IMR-90 (cell line): ENCODE measurements around the gene AGAP1. TPM values are rescaled to one million over a fixed set of nuclear protein-coding genes. Genes with fewer than 3 reads are reported as not detected.

Experiments
- ATAC-seq: fragments of 200-7000 bp; cut with Tn5 transposase; 2 replicates; pipeline ENCODE4 v1.9.1; 2020; ENCODE audit warnings: low read depth, mild to moderate bottlenecking, moderate library complexity
- BruUV-seq: library from RNA; stranded (reverse); fragments of 400-500 nt; replicated peaks from 2 replicates; lab custom pipeline; 2021; lab: Mats Ljungman, UMichigan
- CTCF ChIA-PET: fragments of 300-600 bp; formaldehyde crosslinking; extraction: SDS; loops from one replicate; lab custom pipeline; 2021; ENCODE audit warnings: antibody characterized with exemption; lab: Yijun Ruan, JAX
- POLR2A ChIA-PET: fragments of 300-600 bp; sonication (Branson Sonifier 250); formaldehyde crosslinking; loops from one replicate; lab custom pipeline; 2022; ENCODE audit warnings: antibody characterized with exemption; ENCODE audit not compliant: unreplicated experiment; lab: Charles Lee
- DNase-seq: peaks from one replicate; pipeline ENCODE4 v3.0.0; 2013
- H2AFZ ChIP-seq: replicated peaks from 2 replicates; pipeline ENCODE3; 2013; ENCODE audit warnings: low read length, mild to moderate bottlenecking; ENCODE audit not compliant: poor library complexity
- H2AK5ac ChIP-seq: 2 replicates; pipeline ENCODE4 v1.6.1; 2013; ENCODE audit warnings: low read depth, low read length, inconsistent platforms
- H2AK9ac ChIP-seq: replicated peaks from 2 replicates; pipeline ENCODE3; 2013; ENCODE audit warnings: mild to moderate bottlenecking, low read depth, low read length, moderate library complexity; ENCODE audit not compliant: poor library complexity
- H2BK120ac ChIP-seq: 2 replicates; pipeline ENCODE4 v1.6.1; 2013; ENCODE audit warnings: low read depth, low read length, inconsistent platforms
- H2BK15ac ChIP-seq: 3 replicates; pipeline ENCODE4 v1.6.1; 2013; ENCODE audit warnings: low read depth, low read length, inconsistent platforms
- H2BK20ac ChIP-seq: 2 replicates; pipeline ENCODE4 v1.6.1; 2013; ENCODE audit warnings: low read depth, mild to moderate bottlenecking, inconsistent platforms, low read length, moderate library complexity
- H2BK5ac ChIP-seq: 2 replicates; pipeline ENCODE4 v1.6.1; 2013; ENCODE audit warnings: mild to moderate bottlenecking, low read depth, low read length, inconsistent platforms; ENCODE audit not compliant: poor library complexity, severe bottlenecking
- H3K14ac ChIP-seq: replicated peaks from 2 replicates; pipeline ENCODE4 v1.6.1; 2013; ENCODE audit warnings: low read depth, low read length, inconsistent platforms
- H3K18ac ChIP-seq: 2 replicates; pipeline ENCODE4 v1.6.1; 2013; ENCODE audit warnings: low read depth, low read length, control low read depth
- H3K23ac ChIP-seq: 2 replicates; pipeline ENCODE4 v1.6.1; 2013; ENCODE audit warnings: low read depth, low read length, inconsistent platforms
- H3K27ac ChIP-seq: 2 replicates; pipeline ENCODE4 v1.5.1; 2013; ENCODE audit warnings: mild to moderate bottlenecking, control low read depth, low read length; ENCODE audit not compliant: insufficient read depth
- H3K27me3 ChIP-seq: 2 replicates; pipeline ENCODE4 v1.6.1; 2013; ENCODE audit warnings: low read length; ENCODE audit not compliant: control insufficient read depth, insufficient read depth
- H3K36me3 ChIP-seq: 2 replicates; pipeline ENCODE4 v1.6.1; 2013; ENCODE audit warnings: low read length, mixed read lengths; ENCODE audit not compliant: control insufficient read depth, insufficient read depth
- H3K4ac ChIP-seq: 2 replicates; pipeline ENCODE4 v1.6.1; 2013; ENCODE audit warnings: low read depth, low read length, inconsistent platforms
- H3K4me1 ChIP-seq: 2 replicates; pipeline ENCODE4 v1.6.1; 2013; ENCODE audit warnings: low read length, mixed read lengths; ENCODE audit not compliant: control insufficient read depth, insufficient read depth
- H3K4me2 ChIP-seq: 2 replicates; pipeline ENCODE4 v1.6.1; 2013; ENCODE audit warnings: low read depth, mild to moderate bottlenecking, control low read depth, low read length, moderate library complexity
- H3K4me3 ChIP-seq: 2 replicates; pipeline ENCODE4 v1.5.1; 2013; ENCODE audit warnings: low read depth, mild to moderate bottlenecking, control low read depth, low read length, moderate library complexity; ENCODE audit not compliant: insufficient read depth
- H3K56ac ChIP-seq: 2 replicates; pipeline ENCODE4 v1.6.1; 2013; ENCODE audit warnings: low read length, inconsistent platforms; ENCODE audit not compliant: insufficient read depth; ENCODE audit errors: extremely low read depth
- H3K79me1 ChIP-seq, 2 experiments: 2 replicates each; pipeline ENCODE4 v1.6.1; 2013; ENCODE audit warnings: low read length in 2 of 2, inconsistent platforms in 1 of 2, low read depth in 1 of 2
- H3K9ac ChIP-seq: 2 replicates; pipeline ENCODE4 v1.6.1; 2013; ENCODE audit warnings: low read depth, low read length, control low read depth
- H3K9me1 ChIP-seq: 2 replicates; pipeline ENCODE4 v1.6.1; 2013; ENCODE audit warnings: low read length, inconsistent platforms; ENCODE audit not compliant: insufficient read depth
- H3K9me3 ChIP-seq: 2 replicates; pipeline ENCODE4 v1.6.1; 2013; ENCODE audit warnings: low read length; ENCODE audit not compliant: control insufficient read depth, insufficient read depth
- H4K20me1 ChIP-seq: 2 replicates; pipeline ENCODE4 v1.6.1; 2013; ENCODE audit warnings: low read length, inconsistent platforms; ENCODE audit not compliant: insufficient read depth
- H4K5ac ChIP-seq: 2 replicates; pipeline ENCODE4 v1.6.1; 2013; ENCODE audit warnings: mild to moderate bottlenecking, low read depth, low read length, control low read depth
- H4K8ac ChIP-seq, 2 experiments: 2 replicates each; pipeline ENCODE4 v1.6.1; 2013; ENCODE audit warnings: low read depth in 2 of 2, low read length in 2 of 2, control low read depth in 1 of 2, inconsistent platforms in 1 of 2
- H4K91ac ChIP-seq: 2 replicates; pipeline ENCODE4 v1.6.1; 2013; ENCODE audit warnings: low read depth, low read length, inconsistent platforms; ENCODE audit not compliant: insufficient read depth
- BHLHE40 ChIP-seq: fragments of 150-350 bp; IDR thresholded peaks from 2 replicates; pipeline ENCODE4 v1.6.1; 2016; ENCODE audit warnings: mild to moderate bottlenecking, low read depth, low read length
- CEBPB ChIP-seq: IDR thresholded peaks from 2 replicates; pipeline ENCODE4 v1.6.1; 2012; ENCODE audit warnings: low read depth, low read length, improper control_type of control experiment
- CHD1 ChIP-seq: IDR thresholded peaks from 2 replicates; pipeline ENCODE4 v1.6.1; 2012; ENCODE audit warnings: low read depth, low read length, improper control_type of control experiment
- FOS ChIP-seq: fragments of 150-350 bp; IDR thresholded peaks from 2 replicates; pipeline ENCODE4 v1.6.1; 2016; ENCODE audit warnings: low read depth, low read length
- MAFK ChIP-seq: IDR thresholded peaks from 2 replicates; pipeline ENCODE4 v1.6.1; 2012; ENCODE audit warnings: low read depth, low read length, improper control_type of control experiment
- MAZ ChIP-seq: IDR thresholded peaks from 2 replicates; pipeline ENCODE4 v1.6.1; 2012; ENCODE audit warnings: low read depth, mild to moderate bottlenecking, low read length, improper control_type of control experiment, moderate library complexity, borderline replicate concordance
- MXI1 ChIP-seq: IDR thresholded peaks from 2 replicates; pipeline ENCODE4 v1.6.1; 2012; ENCODE audit warnings: low read depth, mild to moderate bottlenecking, low read length, moderate library complexity, borderline replicate concordance
- NFE2L2 ChIP-seq: fragments of 150-350 bp; IDR thresholded peaks from 2 replicates; pipeline ENCODE4 v1.6.1; 2016; ENCODE audit warnings: low read depth, mild to moderate bottlenecking, low read length
- POLR2A ChIP-seq: IDR thresholded peaks from 2 replicates; pipeline ENCODE4 v1.6.1; 2012; ENCODE audit warnings: mild to moderate bottlenecking, low read depth, low read length
- RAD21 ChIP-seq: IDR thresholded peaks from 2 replicates; pipeline ENCODE4 v1.6.1; 2012; ENCODE audit warnings: low read length, improper control_type of control experiment
- RCOR1 ChIP-seq: IDR thresholded peaks from 2 replicates; pipeline ENCODE4 v1.6.1; 2012; ENCODE audit warnings: mild to moderate bottlenecking, low read length, improper control_type of control experiment; ENCODE audit not compliant: insufficient replicate concordance
- RFX5 ChIP-seq: IDR thresholded peaks from 2 replicates; pipeline ENCODE4 v1.8.0; 2012; ENCODE audit warnings: low read depth, mild to moderate bottlenecking, low read length, moderate library complexity
- SMC3 ChIP-seq: fragments of 150-350 bp; IDR thresholded peaks from 2 replicates; pipeline ENCODE4 v1.6.1; 2016; ENCODE audit warnings: low read depth, mild to moderate bottlenecking, antibody characterized with exemption, low read length, moderate library complexity
- WGBS, 2 experiments: methylation state at CpG; one replicate each; pipeline versions ENCODE4 v1.1.5 to v1.1.7; 2013; ENCODE audit warnings: missing lambda C conversion rate in 2 of 2; ENCODE audit not compliant: insufficient read length in 1 of 2; ENCODE audit errors: extremely low coverage in 2 of 2; 5-methylcytosine and 5-hydroxymethylcytosine counted together
- dilution Hi-C: fragments of 300-500 bp; cut with HindIII; formaldehyde crosslinking; loops from one replicate; pipeline ENCODE4 v1.14.3; 2018; ENCODE audit warnings: low sequenced_read_pairs; ENCODE audit not compliant: unreplicated experiment
- in situ Hi-C: fragments of 300-500 bp; cut with MboI; formaldehyde crosslinking; loops from 3 replicates; pipeline ENCODE4 v1.14.3; 2019; ENCODE audit warnings: low sequenced_read_pairs, inconsistent platforms, mixed read lengths
- intact Hi-C: fragments of 100-400 bp; cut with micrococcal nuclease; formaldehyde crosslinking; loops from 2 replicates; pipeline ENCODE4 v1.10.0; 2022
- polyA plus RNA-seq, 3 experiments: library from polyadenylated mRNA; depleted of rRNA; stranded (reverse); fragments of >200 nt; gene quantifications; 2 replicates each; pipeline ENCODE4 v1.2.3, GENCODE V29; 2012; ENCODE audit warnings: low replicate concordance in 1 of 3
- total RNA-seq: library from RNA; depleted of rRNA; stranded (reverse); fragments of >200 nt; gene quantifications from 2 replicates; pipeline ENCODE4 v1.2.3, GENCODE V29; 2012
- TF ChIP-seq, protein P1 (sequence below): fragments of 150-350 bp; IDR thresholded peaks from 2 replicates; pipeline ENCODE4 v1.6.1; 2016; ENCODE audit warnings: low read depth, mild to moderate bottlenecking, low read length, moderate library complexity, borderline replicate concordance
- TF ChIP-seq, protein P2 (sequence below): conservative IDR thresholded peaks from 2 replicates; pipeline ENCODE4 v1.5.1; 2012; ENCODE audit warnings: mild to moderate bottlenecking, low read depth, low read length, improper control_type of control experiment

Gene AGAP1
- total and polyA plus RNA-seq, 2 of the 4 experiments (the other 2 are of a cell fraction): 15.1 to 16.4 TPM

DNA sequence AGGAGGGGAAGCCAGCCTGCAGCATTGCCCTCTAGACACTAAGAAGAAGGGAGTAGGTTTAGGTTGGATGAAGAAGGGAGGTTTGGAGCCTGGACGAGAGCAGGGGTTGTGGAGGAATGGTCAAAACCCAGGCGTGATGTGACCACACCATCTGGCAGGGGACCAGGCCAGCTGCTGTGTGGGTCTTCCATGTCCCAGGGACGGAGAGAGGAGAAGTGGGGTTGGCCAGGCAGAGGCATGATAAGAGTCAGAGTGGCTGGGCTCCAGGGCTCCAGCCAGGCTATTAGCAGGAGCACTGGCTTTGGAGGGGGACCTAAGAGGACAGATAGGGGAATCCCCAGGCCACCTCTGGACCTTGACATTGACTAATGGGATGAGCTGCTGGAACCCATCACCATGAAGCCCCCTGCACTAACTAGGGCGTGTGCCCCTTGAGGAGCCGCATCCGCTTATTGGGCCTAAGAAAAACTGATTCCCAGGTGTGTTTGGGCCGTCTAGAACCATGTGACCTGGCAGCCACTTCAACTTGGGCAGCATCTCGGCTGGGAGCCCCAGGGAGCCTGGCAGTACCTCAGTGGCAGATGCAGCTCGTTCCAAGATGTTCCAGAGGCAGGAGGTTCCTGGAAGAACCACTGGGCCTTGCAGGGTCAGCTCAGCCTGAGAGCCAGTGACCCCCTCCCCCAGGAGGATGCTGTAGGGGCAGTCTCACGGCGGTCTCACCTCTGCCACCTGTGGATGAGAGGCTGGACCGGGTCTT is 235.1 kb downstream of the AGAP1 start:
- intact Hi-C loops: no loop called here
- ATAC-seq: no peak
- no peak overlapping the region for H2BK120ac ChIP-seq
- no peak overlapping the region for H4K5ac ChIP-seq
- CTCF ChIA-PET: no interaction called here
- no peak overlapping the region for H3K18ac ChIP-seq
- no peak overlapping the region for H3K56ac ChIP-seq
- H2BK15ac ChIP-seq: no peak overlapping the region
- no peak overlapping the region for H3K9ac ChIP-seq
- dilution Hi-C loops: loop anchor here (25.0 kb wide), 1 partner anchor 592 kb away; no protein-coding TSS in a partner anchor
- POLR2A ChIA-PET: no interaction called here
- no peaks in the 10 kb centered on the region for H3K9me3 ChIP-seq
- H3K27ac ChIP-seq: no peak overlapping the region
- TF ChIP-seq RAD21 (no peak), CEBPB (no peak), SMC3 (no peak), RFX5 (no peak), FOS (no peak), CHD1 (no peak), MAFK (no peak), MXI1 (no peak), RCOR1 (no peak), NFE2L2 (no peak), MAZ (no peak), POLR2A (no peak), BHLHE40 (no peak)
- TF ChIP-seq, protein P1, sequence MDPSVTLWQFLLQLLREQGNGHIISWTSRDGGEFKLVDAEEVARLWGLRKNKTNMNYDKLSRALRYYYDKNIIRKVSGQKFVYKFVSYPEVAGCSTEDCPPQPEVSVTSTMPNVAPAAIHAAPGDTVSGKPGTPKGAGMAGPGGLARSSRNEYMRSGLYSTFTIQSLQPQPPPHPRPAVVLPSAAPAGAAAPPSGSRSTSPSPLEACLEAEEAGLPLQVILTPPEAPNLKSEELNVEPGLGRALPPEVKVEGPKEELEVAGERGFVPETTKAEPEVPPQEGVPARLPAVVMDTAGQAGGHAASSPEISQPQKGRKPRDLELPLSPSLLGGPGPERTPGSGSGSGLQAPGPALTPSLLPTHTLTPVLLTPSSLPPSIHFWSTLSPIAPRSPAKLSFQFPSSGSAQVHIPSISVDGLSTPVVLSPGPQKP: no peak
- TF ChIP-seq, protein P2, sequence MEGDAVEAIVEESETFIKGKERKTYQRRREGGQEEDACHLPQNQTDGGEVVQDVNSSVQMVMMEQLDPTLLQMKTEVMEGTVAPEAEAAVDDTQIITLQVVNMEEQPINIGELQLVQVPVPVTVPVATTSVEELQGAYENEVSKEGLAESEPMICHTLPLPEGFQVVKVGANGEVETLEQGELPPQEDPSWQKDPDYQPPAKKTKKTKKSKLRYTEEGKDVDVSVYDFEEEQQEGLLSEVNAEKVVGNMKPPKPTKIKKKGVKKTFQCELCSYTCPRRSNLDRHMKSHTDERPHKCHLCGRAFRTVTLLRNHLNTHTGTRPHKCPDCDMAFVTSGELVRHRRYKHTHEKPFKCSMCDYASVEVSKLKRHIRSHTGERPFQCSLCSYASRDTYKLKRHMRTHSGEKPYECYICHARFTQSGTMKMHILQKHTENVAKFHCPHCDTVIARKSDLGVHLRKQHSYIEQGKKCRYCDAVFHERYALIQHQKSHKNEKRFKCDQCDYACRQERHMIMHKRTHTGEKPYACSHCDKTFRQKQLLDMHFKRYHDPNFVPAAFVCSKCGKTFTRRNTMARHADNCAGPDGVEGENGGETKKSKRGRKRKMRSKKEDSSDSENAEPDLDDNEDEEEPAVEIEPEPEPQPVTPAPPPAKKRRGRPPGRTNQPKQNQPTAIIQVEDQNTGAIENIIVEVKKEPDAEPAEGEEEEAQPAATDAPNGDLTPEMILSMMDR: no peak
- peak overlapping the region; percentile 26 for H2AK9ac ChIP-seq
- H3K14ac ChIP-seq: no peak overlapping the region
- H3K36me3 ChIP-seq: no peaks in the 10 kb centered on the region
- H4K91ac ChIP-seq: no peak overlapping the region
- BruUV-seq: no TSS peak
- no peak overlapping the region for H2BK5ac ChIP-seq
- H3K27me3 ChIP-seq: no peaks in the 10 kb centered on the region
- H3K4me1 ChIP-seq: peaks cover 2% of the 10 kb centered on the region; the same call in 1 of the 2 replicates
- no peak overlapping the region for H3K23ac ChIP-seq
- no peaks in the 10 kb centered on the region; the same call in 1 of the 2 replicates for H3K9me1 ChIP-seq
- no peak overlapping the region for H3K4me2 ChIP-seq
- H3K4me3 ChIP-seq: no peak overlapping the region
- H4K8ac ChIP-seq: no peak overlapping the region
- no peak for DNase-seq
- H4K20me1 ChIP-seq: no peaks in the 10 kb centered on the region; the same call in none of the 2 replicates
- in situ Hi-C loops: no loop called here
- no peak overlapping the region for H3K4ac ChIP-seq
- H3K79me1 ChIP-seq: peaks cover 3 to 7% of the 10 kb centered on the region in 2 experiments; a peak in 2 of 4 replicates
- no peak overlapping the region for H2AK5ac ChIP-seq
- H2BK20ac ChIP-seq: no peak overlapping the region
- H2AFZ ChIP-seq: no peak overlapping the region
- WGBS, 2 experiments: 88% methylated on average over 5 of the region's 12 CpGs; no CpG with 5 or more reads in 1 of the 2 experiments
